ENCODE measurements around the gene RTF1.
"Not testable (repeated sequence)": the region's sequence is repeated elsewhere in the genome, so short reads cannot be mapped to it uniquely, and the experiment has no call there.

RTF1 gene

GRCh38 chr15:41445399-41445798 lies 28.5 kb downstream of the RTF1 start:
- Histone ChIP-seq H3K4me3 (ENCODE audit: low read length) (no peak overlapping the region), H3K27ac (ENCODE audit: low read depth, low read length) (no peak overlapping the region), H3K36me3 (ENCODE audit: control insufficient read depth, insufficient read depth, low read length) (peaks cover 8% of the 10 kb centered on the region), H3K4me1 (ENCODE audit: control insufficient read depth, insufficient read depth, low read length) (no peaks in the 10 kb centered on the region), H3K9ac (ENCODE audit: low read length) (no peak overlapping the region), H3K27me3 (ENCODE audit: control insufficient read depth, insufficient read depth, low read length) (no peaks in the 10 kb centered on the region)

DNA sequence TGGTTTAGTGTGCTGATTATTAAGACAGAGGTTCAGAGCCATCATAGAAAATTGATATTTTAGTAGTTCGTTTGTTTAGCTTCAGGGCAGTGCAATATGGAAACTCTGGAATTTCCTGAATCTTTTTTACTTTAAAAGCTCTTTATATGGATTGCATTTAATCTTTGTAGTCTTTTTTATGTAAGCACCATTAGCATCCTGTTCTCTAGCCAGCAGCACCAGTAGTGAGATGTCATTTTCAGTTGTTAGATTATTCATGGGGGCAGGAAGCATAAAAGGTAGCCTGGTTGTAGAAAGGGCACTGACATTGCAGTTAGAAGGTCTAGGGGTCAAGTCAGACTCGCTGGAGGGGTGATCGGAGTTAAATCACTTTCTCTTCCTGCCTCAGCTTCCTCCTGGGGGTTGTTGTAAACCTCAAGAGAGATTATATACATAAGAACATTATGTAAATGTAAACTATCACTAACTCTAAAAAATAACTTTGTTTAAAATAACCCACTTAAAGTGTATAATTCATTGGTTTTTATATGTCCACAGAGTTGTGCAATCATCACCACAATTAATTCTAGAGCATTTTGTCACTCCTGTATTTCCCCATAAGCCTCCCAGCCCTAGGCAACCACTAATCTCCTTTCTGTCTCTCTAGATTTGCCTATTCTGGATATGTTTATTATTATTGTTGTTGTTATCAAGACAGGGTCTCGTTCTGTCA lies 45.3 kb downstream of the RTF1 start:
- Histone ChIP-seq H3K4me3 (ENCODE audit: low read length) (no peak overlapping the region), H3K9ac (ENCODE audit: low read length) (no peak overlapping the region), H3K36me3 (ENCODE audit: control insufficient read depth, insufficient read depth, low read length) (peaks cover 18% of the 10 kb centered on the region), H3K27me3 (ENCODE audit: control insufficient read depth, insufficient read depth, low read length) (no peaks in the 10 kb centered on the region), H3K27ac (ENCODE audit: low read depth, low read length) (no peak overlapping the region), H3K4me1 (ENCODE audit: control insufficient read depth, insufficient read depth, low read length) (no peaks in the 10 kb centered on the region)

GRCh38 chr15:41464889-41465580 lies 48.1 kb downstream of the RTF1 start:
- Histone ChIP-seq H3K4me1 (ENCODE audit: control insufficient read depth, insufficient read depth, low read length) (no peaks in the 10 kb centered on the region), H3K36me3 (ENCODE audit: control insufficient read depth, insufficient read depth, low read length) (peaks cover 18% of the 10 kb centered on the region), H3K9ac (ENCODE audit: low read length) (no peak overlapping the region), H3K4me3 (ENCODE audit: low read length) (no peak overlapping the region), H3K27me3 (ENCODE audit: control insufficient read depth, insufficient read depth, low read length) (no peaks in the 10 kb centered on the region), H3K27ac (ENCODE audit: low read depth, low read length) (no peak overlapping the region)

DNA sequence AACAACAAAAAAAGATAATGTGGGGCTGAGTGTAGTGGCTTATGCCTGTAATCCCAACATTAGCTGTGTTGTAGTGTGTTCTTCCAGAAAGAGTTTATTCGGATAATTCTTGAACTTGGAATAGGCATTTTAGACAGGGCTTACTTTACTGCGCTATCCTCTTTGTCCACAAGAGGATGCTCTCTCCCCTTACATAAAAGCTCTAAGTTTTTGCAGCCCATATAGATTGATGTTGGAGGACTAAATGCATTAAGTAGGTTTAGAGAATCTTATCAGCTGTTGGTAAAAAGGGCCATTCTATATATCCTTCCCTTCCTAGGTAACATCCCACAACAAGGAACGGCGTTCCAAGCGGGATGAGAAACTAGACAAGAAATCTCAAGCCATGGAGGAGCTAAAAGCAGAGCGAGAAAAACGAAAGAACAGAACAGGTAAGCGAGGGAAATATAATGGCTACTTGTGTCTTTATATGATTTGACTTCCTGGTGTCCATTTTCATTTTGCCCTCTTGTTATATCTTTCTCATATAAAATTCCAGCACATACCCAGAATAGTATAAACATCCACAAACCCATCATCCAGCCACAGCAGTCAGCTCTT lies 49.0 kb downstream of the RTF1 start:
- no peak overlapping the region for H3K4me3 ChIP-seq (ENCODE audit: low read length)
- no peaks in the 10 kb centered on the region for H3K27me3 ChIP-seq (ENCODE audit: control insufficient read depth, insufficient read depth, low read length)
- no peaks in the 10 kb centered on the region for H3K4me1 ChIP-seq (ENCODE audit: control insufficient read depth, insufficient read depth, low read length)
- no peak overlapping the region for H3K27ac ChIP-seq (ENCODE audit: low read depth, low read length)
- H3K9ac ChIP-seq (ENCODE audit: low read length): no peak overlapping the region
- H3K36me3 ChIP-seq (ENCODE audit: control insufficient read depth, insufficient read depth, low read length): peaks cover 23% of the 10 kb centered on the region

DNA sequence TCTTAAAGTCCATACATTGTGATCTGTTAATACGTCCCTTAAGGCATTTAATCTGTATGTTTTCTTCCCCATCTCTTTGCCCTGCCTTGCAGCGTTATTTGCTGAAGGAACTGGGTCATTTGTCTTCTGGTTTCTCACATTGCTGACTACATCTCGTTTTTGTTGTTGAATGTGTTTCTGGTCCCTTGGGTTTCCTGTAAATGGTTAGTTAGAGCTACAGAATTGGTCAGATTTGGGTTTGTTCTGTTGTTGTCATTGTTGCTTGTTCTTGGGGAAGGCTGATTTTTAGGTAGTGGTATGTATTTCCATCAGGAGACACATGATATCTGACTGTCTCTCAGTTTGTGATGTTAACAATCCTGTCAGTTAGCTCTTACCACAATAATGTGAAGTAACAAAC lies 49.8 kb downstream of the RTF1 start:
- Histone ChIP-seq H3K9ac (ENCODE audit: low read length) (no peak overlapping the region), H3K36me3 (ENCODE audit: control insufficient read depth, insufficient read depth, low read length) (peaks cover 28% of the 10 kb centered on the region), H3K4me1 (ENCODE audit: control insufficient read depth, insufficient read depth, low read length) (no peaks in the 10 kb centered on the region), H3K4me3 (ENCODE audit: low read length) (no peak overlapping the region), H3K27me3 (ENCODE audit: control insufficient read depth, insufficient read depth, low read length) (no peaks in the 10 kb centered on the region), H3K27ac (ENCODE audit: low read depth, low read length) (no peak overlapping the region)

- not testable (repeated sequence) for H3K27me3 ChIP-seq (ENCODE audit: control insufficient read depth, insufficient read depth, low read length); H3K9ac ChIP-seq (ENCODE audit: low read length); H3K4me1 ChIP-seq (ENCODE audit: control insufficient read depth, insufficient read depth, low read length); H3K27ac ChIP-seq (ENCODE audit: low read depth, low read length); H3K4me3 ChIP-seq (ENCODE audit: low read length)
- peaks cover 32% of the 10 kb centered on the region for H3K36me3 ChIP-seq (ENCODE audit: control insufficient read depth, insufficient read depth, low read length)
These were observed 52.7 kb downstream of the RTF1 start for GRCh38 chr15:41469644-41470043.

DNA sequence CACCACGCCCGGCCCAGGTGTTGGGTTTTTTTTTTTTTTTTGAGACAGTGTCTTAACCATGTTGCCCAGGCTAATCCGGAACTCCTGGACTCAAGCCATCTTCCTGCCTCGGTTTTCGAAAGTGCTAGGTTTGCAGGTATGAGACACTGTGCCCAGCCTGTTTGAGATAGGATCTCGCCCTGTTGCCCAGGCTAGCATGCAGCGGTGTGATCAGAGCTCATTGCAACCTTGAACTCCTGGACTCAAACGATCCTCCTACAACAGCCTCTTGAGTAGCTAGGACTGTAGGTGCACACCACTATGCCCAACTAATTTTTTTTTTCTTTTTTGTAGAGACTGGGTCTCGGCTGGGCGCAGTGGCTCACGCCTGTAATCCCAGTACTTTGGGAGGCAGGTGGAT lies 56.5 kb downstream of the RTF1 start:
- Histone ChIP-seq H3K9ac (ENCODE audit: low read length) (no peak overlapping the region), H3K36me3 (ENCODE audit: control insufficient read depth, insufficient read depth, low read length) (peaks cover 45% of the 10 kb centered on the region), H3K4me3 (ENCODE audit: low read length) (no peak overlapping the region)

DNA sequence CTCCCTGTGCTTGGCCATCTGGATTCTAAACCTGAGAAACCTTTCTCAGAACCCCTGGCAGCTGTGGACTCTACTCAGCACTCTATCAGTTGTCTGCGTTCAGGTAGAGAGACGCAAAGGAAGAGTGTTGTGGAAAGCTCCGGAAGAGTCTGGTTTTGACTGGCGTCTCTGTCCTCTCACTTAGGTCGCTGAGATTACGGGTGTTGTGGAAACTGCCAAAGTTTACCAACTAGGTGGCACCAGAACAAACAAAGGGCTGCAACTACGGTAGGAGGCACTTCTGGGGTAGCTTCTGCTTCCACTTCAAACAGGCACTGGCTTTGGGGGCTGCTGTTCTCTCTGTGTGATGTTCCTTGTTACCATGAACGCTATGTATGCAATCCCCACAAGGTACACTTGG lies 57.5 kb downstream of the RTF1 start:
- Histone ChIP-seq H3K36me3 (ENCODE audit: control insufficient read depth, insufficient read depth, low read length) (peaks cover 49% of the 10 kb centered on the region), H3K4me3 (ENCODE audit: low read length) (no peak overlapping the region), H3K27me3 (ENCODE audit: control insufficient read depth, insufficient read depth, low read length) (no peaks in the 10 kb centered on the region), H3K27ac (ENCODE audit: low read depth, low read length) (no peak overlapping the region), H3K9ac (ENCODE audit: low read length) (no peak overlapping the region), H3K4me1 (ENCODE audit: control insufficient read depth, insufficient read depth, low read length) (no peaks in the 10 kb centered on the region)

More for the DNA sequence above, 56.5 kb downstream of the RTF1 start:
- Histone ChIP-seq H3K27ac (ENCODE audit: low read depth, low read length) (no peak overlapping the region), H3K27me3 (ENCODE audit: control insufficient read depth, insufficient read depth, low read length) (no peaks in the 10 kb centered on the region), H3K4me1 (ENCODE audit: control insufficient read depth, insufficient read depth, low read length) (no peaks in the 10 kb centered on the region)

GRCh38 chr15:41474941-41475340 lies 58.0 kb downstream of the RTF1 start:
- no peak overlapping the region for H3K9ac ChIP-seq (ENCODE audit: low read length)
- H3K27me3 ChIP-seq (ENCODE audit: control insufficient read depth, insufficient read depth, low read length): no peaks in the 10 kb centered on the region
- H3K4me1 ChIP-seq (ENCODE audit: control insufficient read depth, insufficient read depth, low read length): no peaks in the 10 kb centered on the region
- H3K36me3 ChIP-seq (ENCODE audit: control insufficient read depth, insufficient read depth, low read length): peaks cover 50% of the 10 kb centered on the region
- H3K27ac ChIP-seq (ENCODE audit: low read depth, low read length): no peak overlapping the region
- H3K4me3 ChIP-seq (ENCODE audit: low read length): no peak overlapping the region

- Histone ChIP-seq H3K36me3 (ENCODE audit: control insufficient read depth, insufficient read depth, low read length) (peaks cover 43% of the 10 kb centered on the region), H3K27me3 (ENCODE audit: control insufficient read depth, insufficient read depth, low read length) (no peaks in the 10 kb centered on the region), H3K9ac (ENCODE audit: low read length) (no peak overlapping the region), H3K27ac (ENCODE audit: low read depth, low read length) (no peak overlapping the region), H3K4me3 (ENCODE audit: low read length) (no peak overlapping the region), H3K4me1 (ENCODE audit: control insufficient read depth, insufficient read depth, low read length) (no peaks in the 10 kb centered on the region)
These were observed 59.6 kb downstream of the RTF1 start for GRCh38 chr15:41476416-41477048.

DNA sequence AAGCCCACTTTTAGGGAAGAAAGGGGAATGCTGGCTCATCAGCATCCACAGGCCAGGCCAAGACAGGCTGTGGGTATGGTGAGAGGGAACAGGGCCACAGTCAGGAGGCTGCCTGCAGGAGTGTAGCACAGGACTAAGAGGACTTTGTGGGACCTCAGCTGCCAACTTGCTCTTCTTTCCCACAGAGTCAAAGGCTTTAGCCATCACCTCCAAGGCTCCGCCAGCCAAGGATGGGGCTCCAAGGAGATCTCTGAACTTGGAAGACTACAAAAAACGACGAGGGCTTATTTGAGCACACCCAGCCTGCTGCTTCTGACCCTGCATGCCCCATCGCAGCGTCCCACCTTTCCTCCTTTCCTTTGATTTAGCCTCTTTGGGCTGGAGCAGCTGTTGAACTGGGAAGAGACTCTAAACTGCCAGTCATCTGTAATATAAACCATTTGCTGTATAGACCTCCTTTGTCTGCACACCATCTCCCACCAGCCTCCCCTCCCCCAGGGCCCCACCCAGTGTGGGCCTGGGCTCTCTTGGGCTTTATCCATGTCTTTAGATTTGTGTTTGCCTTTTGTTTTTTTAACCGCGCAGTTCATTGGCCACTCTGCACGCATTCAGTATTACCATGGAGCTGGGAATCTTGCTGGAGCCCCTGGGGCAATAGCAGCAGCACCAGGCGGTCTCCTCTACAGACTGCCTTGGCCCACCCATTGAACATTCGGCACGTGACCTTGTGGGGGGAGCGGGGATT lies 63.7 kb downstream of the RTF1 start:
- Histone ChIP-seq H3K4me1 (ENCODE audit: control insufficient read depth, insufficient read depth, low read length) (no peaks in the 10 kb centered on the region), H3K36me3 (ENCODE audit: control insufficient read depth, insufficient read depth, low read length) (peaks cover 30% of the 10 kb centered on the region), H3K27ac (ENCODE audit: low read depth, low read length) (no peak overlapping the region)

More for the DNA sequence above, 63.7 kb downstream of the RTF1 start:
- Histone ChIP-seq H3K4me3 (ENCODE audit: low read length) (no peak overlapping the region), H3K27me3 (ENCODE audit: control insufficient read depth, insufficient read depth, low read length) (no peaks in the 10 kb centered on the region), H3K9ac (ENCODE audit: low read length) (no peak overlapping the region)
